K562 (cell line): ENCODE data around the gene RGMA. TPM values are rescaled to one million over a fixed set of nuclear protein-coding genes. Genes with fewer than 3 reads are reported as not detected.
"Not testable (repeated sequence)": the region's sequence is repeated elsewhere in the genome, so short reads cannot be mapped to it uniquely, and the experiment has no call there.

Experiments
- ATAC-seq: fragments of 200-7000 bp; cut with Tn5 transposase; 3 replicates; pipeline ENCODE4 v1.9.1; 2020; ENCODE audit warnings: moderate library complexity
- BruUV-seq: library from RNA; stranded (reverse); fragments of 400-500 nt; replicated peaks from 2 replicates; lab custom pipeline; 2021; lab: Mats Ljungman, UMichigan
- CTCF ChIA-PET: fragments of 300-600 bp; formaldehyde crosslinking; extraction: SDS; loops from one replicate; lab custom pipeline; 2021; ENCODE audit warnings: low intra/inter-chr PET ratio; lab: Yijun Ruan, JAX
- POLR2A ChIA-PET: fragments of 300-600, 350-650 bp; sonication (Branson Sonifier 250); formaldehyde crosslinking; extraction: SDS; loops from one replicate; lab custom pipeline; 2021; ENCODE audit warnings: antibody characterized with exemption, inconsistent platforms; lab: Yijun Ruan, JAX
- DNase-seq, 4 experiments: peaks; one replicate each; pipeline versions ENCODE4 v3.0.0 to v3.0.0-alpha.2; 2011 to 2018; ENCODE audit warnings: low spot score in 3 of 4, mixed read lengths in 3 of 4; ENCODE audit errors: extremely low read depth in 1 of 4
- FAIRE-seq: peaks from 2 replicates; lab custom pipeline; 2011; peaks lifted over from hg19 to GRCh38; lab: Jason Lieb, UNC
- H2AFZ ChIP-seq: 2 replicates; pipeline ENCODE4 v1.6.0; 2011; ENCODE audit warnings: low read depth, low read length, control low read depth, inconsistent platforms
- H3K27ac ChIP-seq: fragments of 200-600 bp; 3 replicates; pipeline ENCODE4 v1.8.0; 2011; ENCODE audit warnings: low read depth, mild to moderate bottlenecking, control low read depth, inconsistent platforms, low read length, moderate library complexity, mixed read lengths; ENCODE audit errors: extremely low read depth
- H3K27me3 ChIP-seq, 2 experiments: fragments of 300-600 bp in 1 of 2; 2 replicates in 1 of 2; 3 replicates in 1 of 2; pipeline versions ENCODE4 v1.6.0 to v1.8.0; 2011; ENCODE audit warnings: inconsistent platforms in 2 of 2, low read length in 2 of 2, mild to moderate bottlenecking in 1 of 2, mixed read lengths in 1 of 2, moderate library complexity in 1 of 2; ENCODE audit not compliant: control insufficient read depth in 2 of 2, insufficient read depth in 2 of 2
- H3K36me3 ChIP-seq: fragments of 300-600 bp; 3 replicates; pipeline ENCODE4 v1.8.0; 2011; ENCODE audit warnings: mild to moderate bottlenecking, low read length, inconsistent platforms; ENCODE audit not compliant: control insufficient read depth, insufficient read depth
- H3K4me1 ChIP-seq, 2 experiments: fragments of 200-600 bp in 1 of 2; replicated peaks in 1 of 2; 2 replicates in 1 of 2; 3 replicates in 1 of 2; pipeline versions ENCODE4 v1.5.1 to v1.8.0; 2011; ENCODE audit warnings: inconsistent platforms in 2 of 2, low read length in 2 of 2, mild to moderate bottlenecking in 1 of 2, mixed read lengths in 1 of 2, moderate library complexity in 1 of 2; ENCODE audit not compliant: control insufficient read depth in 2 of 2, insufficient read depth in 2 of 2
- H3K4me2 ChIP-seq: 2 replicates; pipeline ENCODE4 v1.6.1; 2011; ENCODE audit warnings: low read length, control low read depth, inconsistent platforms, mixed read lengths; ENCODE audit not compliant: insufficient read depth
- H3K4me3 ChIP-seq: fragments of 200-600 bp; sonication (generic), shearing (Covaris generic); 2 replicates; pipeline ENCODE4 v1.5.1; 2016; ENCODE audit warnings: control low read depth, inconsistent platforms
- H3K79me2 ChIP-seq: fragments of 200-600 bp; 3 replicates; pipeline ENCODE4 v1.8.0; 2011; ENCODE audit warnings: low read length, inconsistent platforms; ENCODE audit not compliant: control insufficient read depth, insufficient read depth
- H3K9ac ChIP-seq, 2 experiments: 2 replicates each; pipeline versions ENCODE4 v1.6.0 to v1.6.1; 2011; ENCODE audit warnings: low read depth in 2 of 2, low read length in 2 of 2, control low read depth in 1 of 2, inconsistent platforms in 1 of 2, mild to moderate bottlenecking in 1 of 2, mixed read lengths in 1 of 2; ENCODE audit not compliant: insufficient read depth in 1 of 2
- H3K9me1 ChIP-seq: one replicate; pipeline ENCODE4 v1.6.0; 2011; ENCODE audit warnings: inconsistent platforms, mild to moderate bottlenecking, low read length, moderate library complexity; ENCODE audit not compliant: control insufficient read depth, insufficient read depth
- H3K9me3 ChIP-seq: replicated peaks from 2 replicates; pipeline ENCODE4 v1.5.1; 2011; ENCODE audit warnings: low read depth, low read length, inconsistent platforms; ENCODE audit not compliant: control insufficient read depth, insufficient read depth
- H4K20me1 ChIP-seq: replicated peaks from 2 replicates; pipeline ENCODE4 v1.6.1; 2011; ENCODE audit warnings: low read length, inconsistent platforms, mixed read lengths; ENCODE audit not compliant: control insufficient read depth, insufficient read depth
- BCL6 ChIP-seq: fragments of 250-450 bp; sonication (Bioruptor Pico); IDR thresholded peaks from 2 replicates; pipeline ENCODE4 v1.4.0; 2020
- E2F3 ChIP-seq: fragments of 250-450 bp; sonication (Bioruptor Pico); IDR thresholded peaks from 2 replicates; pipeline ENCODE4 v1.4.0; 2020; ENCODE audit warnings: mild to moderate bottlenecking
- EP300 ChIP-seq: IDR thresholded peaks from 2 replicates; pipeline ENCODE4 v1.6.1; 2012; ENCODE audit warnings: low read length, improper control_type of control experiment
- MCM3 ChIP-seq: fragments of 450-650 bp; IDR thresholded peaks from 2 replicates; pipeline ENCODE4 v1.6.1; 2016
- POLR2B ChIP-seq: fragments of 450-650 bp; IDR thresholded peaks from 2 replicates; pipeline ENCODE4 v1.6.1; 2018; ENCODE audit warnings: low read depth; ENCODE audit not compliant: partially characterized antibody
- ZNF23 ChIP-seq: fragments of 250-450 bp; sonication (Bioruptor Pico); IDR thresholded peaks from 2 replicates; pipeline ENCODE4 v1.4.0; 2020; ENCODE audit warnings: mild to moderate bottlenecking
- ZNF253 ChIP-seq: fragments of 250-450 bp; sonication (Bioruptor Pico); conservative IDR thresholded peaks from 2 replicates; pipeline ENCODE4 v1.6.1; 2021; ENCODE audit warnings: mild to moderate bottlenecking
- ZNF79 ChIP-seq: fragments of 250-450 bp; sonication (Bioruptor Pico); IDR thresholded peaks from 2 replicates; pipeline ENCODE4 v1.4.0; 2020; ENCODE audit warnings: low read depth, mild to moderate bottlenecking, moderate library complexity
- ZSCAN29 ChIP-seq: fragments of 450-650 bp; IDR thresholded peaks from 2 replicates; pipeline ENCODE4 v1.6.1; 2017
- WGBS: fragments of 100-300 bp; shearing (Covaris generic); methylation state at CpG from one replicate; pipeline ENCODE4 v1.1.6; 2016; ENCODE audit warnings: low coverage, mixed read lengths; ENCODE audit not compliant: insufficient coverage; ENCODE audit errors: missing lambda C conversion rate; 5-methylcytosine and 5-hydroxymethylcytosine counted together
- in situ Hi-C: fragments of 300-500 bp; cut with MboI; formaldehyde crosslinking; loops from 4 replicates; pipeline ENCODE4 v1.15.0; 2018; ENCODE audit warnings: inconsistent platforms, mixed read lengths
- intact Hi-C: fragments of 100-400 bp; cut with micrococcal nuclease; formaldehyde crosslinking; loops from 2 replicates; pipeline ENCODE4 v1.14.2; 2022
- polyA plus RNA-seq, 8 experiments: library from polyadenylated mRNA; depleted of rRNA in 4 of 8; stranded (reverse) in 5 of 8; unstranded in 3 of 8; fragments of >200 nt; fragmentation: Nextera tagmentation in 2 of 8; fragmentation: Illumina TruSeq in 1 of 8; extraction: Ambion mirVana in 2 of 8; extraction: Trizol in 1 of 8; gene quantifications; 2 replicates each; pipeline versions ENCODE4 v1.2.1 to v1.2.3, GENCODE V29; 2011 to 2014; ENCODE audit warnings: inconsistent platforms in 1 of 8, missing spikeins in 1 of 8
- total RNA-seq, 7 experiments: library from RNA; depleted of rRNA in 6 of 7; stranded (reverse); fragments of >200 nt in 6 of 7; fragmentation: Illumina TruSeq in 2 of 7; extraction: Trizol in 2 of 7; gene quantifications; 2 replicates each; pipeline versions ENCODE4 v1.2.1 to v1.2.3, GENCODE V29; 2011 to 2021; ENCODE audit warnings: low replicate concordance in 1 of 7
- TF ChIP-seq, protein P1 (sequence below): fragments of 450-650 bp; IDR thresholded peaks from 2 replicates; pipeline ENCODE4 v1.6.1; 2017; ENCODE audit warnings: antibody characterized with exemption, mild to moderate bottlenecking

Gene RGMA
- total and polyA plus RNA-seq, 9 of the 15 experiments (the other 6 are each of a cell fraction or from before 2014, with no cell fraction given), result 0.03 to 0.05 (median 0.03) TPM; not detected in 6

DNA sequence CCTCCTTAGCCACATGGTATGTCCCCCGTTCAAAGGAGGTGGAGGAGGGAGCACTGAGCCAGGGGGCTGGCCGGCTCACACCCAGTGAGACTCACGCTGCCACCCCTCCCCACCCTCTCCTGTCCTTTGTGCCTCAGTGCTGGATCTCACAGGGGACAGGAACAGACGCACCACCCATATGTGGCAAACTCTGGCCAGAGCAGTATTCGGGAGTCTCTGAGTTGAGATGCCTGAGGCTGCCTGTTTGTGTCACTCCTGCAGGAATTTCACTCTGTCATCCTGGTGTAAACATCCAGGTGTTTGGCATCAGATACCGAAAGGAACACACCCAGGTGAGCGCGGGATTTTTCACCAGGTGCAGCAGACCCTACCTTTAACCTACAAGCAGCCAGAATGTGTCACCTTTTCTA is 25.7 kb downstream of the RGMA start (continued):
- TF ChIP-seq, protein P1, sequence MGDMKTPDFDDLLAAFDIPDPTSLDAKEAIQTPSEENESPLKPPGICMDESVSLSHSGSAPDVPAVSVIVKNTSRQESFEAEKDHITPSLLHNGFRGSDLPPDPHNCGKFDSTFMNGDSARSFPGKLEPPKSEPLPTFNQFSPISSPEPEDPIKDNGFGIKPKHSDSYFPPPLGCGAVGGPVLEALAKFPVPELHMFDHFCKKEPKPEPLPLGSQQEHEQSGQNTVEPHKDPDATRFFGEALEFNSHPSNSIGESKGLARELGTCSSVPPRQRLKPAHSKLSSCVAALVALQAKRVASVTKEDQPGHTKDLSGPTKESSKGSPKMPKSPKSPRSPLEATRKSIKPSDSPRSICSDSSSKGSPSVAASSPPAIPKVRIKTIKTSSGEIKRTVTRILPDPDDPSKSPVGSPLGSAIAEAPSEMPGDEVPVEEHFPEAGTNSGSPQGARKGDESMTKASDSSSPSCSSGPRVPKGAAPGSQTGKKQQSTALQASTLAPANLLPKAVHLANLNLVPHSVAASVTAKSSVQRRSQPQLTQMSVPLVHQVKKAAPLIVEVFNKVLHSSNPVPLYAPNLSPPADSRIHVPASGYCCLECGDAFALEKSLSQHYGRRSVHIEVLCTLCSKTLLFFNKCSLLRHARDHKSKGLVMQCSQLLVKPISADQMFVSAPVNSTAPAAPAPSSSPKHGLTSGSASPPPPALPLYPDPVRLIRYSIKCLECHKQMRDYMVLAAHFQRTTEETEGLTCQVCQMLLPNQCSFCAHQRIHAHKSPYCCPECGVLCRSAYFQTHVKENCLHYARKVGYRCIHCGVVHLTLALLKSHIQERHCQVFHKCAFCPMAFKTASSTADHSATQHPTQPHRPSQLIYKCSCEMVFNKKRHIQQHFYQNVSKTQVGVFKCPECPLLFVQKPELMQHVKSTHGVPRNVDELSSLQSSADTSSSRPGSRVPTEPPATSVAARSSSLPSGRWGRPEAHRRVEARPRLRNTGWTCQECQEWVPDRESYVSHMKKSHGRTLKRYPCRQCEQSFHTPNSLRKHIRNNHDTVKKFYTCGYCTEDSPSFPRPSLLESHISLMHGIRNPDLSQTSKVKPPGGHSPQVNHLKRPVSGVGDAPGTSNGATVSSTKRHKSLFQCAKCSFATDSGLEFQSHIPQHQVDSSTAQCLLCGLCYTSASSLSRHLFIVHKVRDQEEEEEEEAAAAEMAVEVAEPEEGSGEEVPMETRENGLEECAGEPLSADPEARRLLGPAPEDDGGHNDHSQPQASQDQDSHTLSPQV, result no peak
- no peak for TF ChIP-seq MCM3
- no peak for TF ChIP-seq POLR2B
- no peak for TF ChIP-seq ZNF253 (CRISPR knock-in tag)
- no peak for TF ChIP-seq E2F3
- TF ChIP-seq ZNF79 (CRISPR knock-in tag), result no peak
- TF ChIP-seq EP300, result no peak
- TF ChIP-seq ZNF23, result no peak
- TF ChIP-seq BCL6, result no peak
- TF ChIP-seq ZSCAN29, result no peak

DNA sequence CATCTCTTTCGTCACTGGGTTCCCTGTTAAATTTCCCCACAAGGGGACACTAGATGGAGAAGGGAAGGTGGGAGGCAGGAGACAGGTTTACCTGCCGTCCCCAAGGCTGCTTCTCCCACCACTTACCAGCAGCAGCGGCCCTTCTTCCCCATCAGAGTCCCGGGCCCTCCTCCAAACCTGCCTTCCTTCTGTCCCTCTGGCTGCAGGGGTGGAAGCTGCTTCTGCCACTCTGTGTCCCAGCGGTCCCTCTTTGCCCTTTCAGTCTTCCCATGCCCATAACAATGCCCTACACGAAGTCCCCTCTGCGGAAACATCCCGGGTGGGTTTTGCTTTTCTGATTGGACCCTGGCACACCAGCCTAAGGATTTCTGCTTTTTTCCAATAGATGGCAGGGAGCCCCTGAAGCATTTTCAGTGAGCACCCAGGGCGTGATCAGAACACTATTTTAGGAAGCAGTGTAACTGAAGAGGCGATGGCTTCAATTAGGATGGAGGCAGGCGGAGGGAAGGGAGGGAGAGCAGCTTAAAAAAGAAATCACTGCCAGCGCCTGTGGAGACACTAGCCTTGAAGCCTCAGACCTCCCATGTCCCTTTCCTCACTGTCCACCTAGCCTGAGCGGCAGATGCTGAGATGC is 26.3 kb downstream of the RGMA start:
- POLR2A ChIA-PET, in situ Hi-C loops, intact Hi-C loops: not testable (repeated sequence)

More for the DNA sequence above, 26.3 kb downstream of the RGMA start:
- H3K27ac ChIP-seq, H4K20me1 ChIP-seq, H2AFZ ChIP-seq, H3K79me2 ChIP-seq, H3K9ac ChIP-seq, CTCF ChIA-PET, H3K9me1 ChIP-seq, H3K4me2 ChIP-seq, BruUV-seq, FAIRE-seq, H3K4me3 ChIP-seq, H3K9me3 ChIP-seq, DNase-seq, H3K36me3 ChIP-seq, ATAC-seq, H3K4me1 ChIP-seq: not testable (repeated sequence)
- WGBS, result 0% methylated on average over 9 of the region's 13 CpGs
- peaks cover 62 to 74% of the 10 kb centered on the region in 2 experiments for H3K27me3 ChIP-seq
